ENCODE results near the gene GALT.

The GALT gene

DNA sequence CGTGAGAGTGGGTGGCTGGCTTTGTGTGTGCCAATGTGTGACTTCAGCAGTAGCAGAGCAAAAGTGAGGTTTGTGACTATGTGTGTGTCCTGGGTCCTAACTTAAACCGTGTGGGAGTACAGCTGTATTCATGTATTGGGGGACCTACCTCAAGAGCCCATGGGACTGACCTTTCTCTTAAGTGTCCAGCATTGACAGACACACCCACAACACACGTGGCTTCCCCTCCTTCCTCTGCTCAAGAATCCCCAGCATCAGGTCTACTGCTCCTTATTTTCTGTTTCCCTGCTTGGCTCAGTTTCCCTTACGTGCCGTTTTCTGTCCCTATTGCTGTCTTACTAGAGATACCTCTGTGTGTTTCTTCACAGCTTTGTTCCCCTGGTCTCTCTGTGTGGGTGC lies 6.1 kb downstream of the GALT start:
- DNase-seq, result no peak

DNA sequence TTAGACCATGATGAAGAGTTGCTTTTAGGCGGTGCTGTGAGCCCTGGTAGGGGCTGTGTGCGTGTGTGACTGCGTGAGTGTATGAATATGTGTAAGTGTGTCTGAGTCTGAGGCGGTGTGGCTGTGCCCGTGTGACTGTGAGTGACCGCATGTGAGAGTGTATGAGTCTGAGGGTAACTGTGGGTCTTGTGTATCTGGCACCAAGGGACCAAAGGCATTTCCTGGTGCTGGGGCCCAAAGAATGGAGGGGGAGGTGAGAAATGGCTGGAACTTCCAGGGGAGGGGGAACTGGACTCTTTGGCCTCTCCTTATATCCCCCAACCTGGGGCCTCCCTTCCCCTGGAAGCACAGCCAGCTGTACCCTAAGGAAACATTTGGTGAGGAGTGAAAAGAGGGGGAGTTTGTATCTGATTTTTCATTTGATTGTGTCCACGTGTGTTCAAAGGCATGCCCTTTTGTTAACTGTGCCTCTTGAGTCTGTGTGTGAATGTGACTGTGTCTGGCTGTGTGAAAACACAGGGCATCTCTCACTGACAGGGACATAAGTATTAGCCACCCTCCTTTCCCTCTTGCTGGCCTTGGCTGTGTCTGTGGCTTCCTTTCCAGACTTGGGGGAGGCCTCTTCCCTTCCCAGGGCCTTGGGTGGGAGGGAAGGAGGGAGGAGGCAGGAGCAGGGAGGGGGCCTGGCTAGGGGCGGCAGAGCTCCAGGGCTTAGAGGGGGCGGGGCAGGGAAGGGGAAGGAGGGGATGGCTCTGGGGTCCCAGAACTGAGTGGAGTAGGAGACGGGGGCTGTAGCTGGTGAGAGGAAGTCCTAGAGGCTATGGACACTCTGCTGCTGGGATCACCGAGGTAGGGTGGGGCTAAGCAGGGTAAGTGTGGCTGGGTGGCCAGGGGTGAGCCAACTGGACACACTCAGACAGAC lies 6.9 kb downstream of the GALT start:
- peak; percentile 43 to 55 for DNase-seq

- peak; percentile 83 to 90 for DNase-seq
Measured at GRCh38 chr9:34654323-34655051, 8.0 kb downstream of the GALT start.

DNA sequence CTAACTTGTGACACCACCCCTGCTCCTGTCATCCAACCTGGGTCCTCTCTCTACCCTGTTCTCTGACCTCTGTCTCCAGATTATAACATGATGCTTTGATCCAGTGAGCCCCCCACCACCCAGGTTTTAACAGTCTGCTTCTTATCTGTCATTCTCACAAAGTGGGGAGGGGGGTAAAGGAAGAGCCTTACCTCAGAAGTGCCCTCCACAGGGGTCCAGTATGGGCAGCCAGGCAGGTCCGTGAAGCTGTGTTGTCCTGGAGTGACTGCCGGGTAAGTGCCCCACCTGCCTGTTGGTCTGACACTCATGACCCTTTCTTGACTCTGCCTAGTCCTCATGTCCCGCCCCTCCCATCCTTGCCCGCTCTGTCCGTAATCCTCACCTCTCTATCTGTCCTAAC lies 8.9 kb downstream of the GALT start:
- DNase-seq, result no peak

GRCh38 chr9:34656992-34657391 lies 10.5 kb downstream of the GALT start:
- DNase-seq, result no peak

GRCh38 chr9:34658461-34658860 lies 12.0 kb downstream of the GALT start:
- DNase-seq, result no peak

GRCh38 chr9:34659592-34660253 lies 13.2 kb downstream of the GALT start:
- DNase-seq, result no peak

- DNase-seq, result no peak
Measured at GRCh38 chr9:34662526-34663302, 16.2 kb downstream of the GALT start, which contains the start of gene CCL27. CCL27 (minus strand) TSS chr9:34662657; CDS start chr9:34662633, 24 bp downstream.

DNA sequence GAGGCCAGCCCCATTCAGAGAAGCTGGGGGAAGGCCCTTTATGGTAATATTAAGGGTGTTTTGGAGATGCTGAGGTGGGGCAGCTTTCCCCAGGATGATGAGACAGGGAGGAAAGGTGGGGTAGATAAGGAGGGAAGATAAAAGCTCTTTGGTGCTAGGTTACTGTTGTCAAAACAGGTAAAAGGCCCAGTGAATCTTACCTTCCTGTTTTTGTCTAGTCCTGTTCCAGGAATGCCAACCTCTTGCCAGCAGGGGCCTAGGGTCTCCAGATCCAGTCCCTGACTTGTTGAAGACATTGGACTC lies 16.8 kb downstream of the GALT start:
- DNase-seq, result no peak

GRCh38 chr9:34664281-34665066 lies 18.0 kb downstream of the GALT start:
- peak; percentile 52 to 70 for DNase-seq

DNA sequence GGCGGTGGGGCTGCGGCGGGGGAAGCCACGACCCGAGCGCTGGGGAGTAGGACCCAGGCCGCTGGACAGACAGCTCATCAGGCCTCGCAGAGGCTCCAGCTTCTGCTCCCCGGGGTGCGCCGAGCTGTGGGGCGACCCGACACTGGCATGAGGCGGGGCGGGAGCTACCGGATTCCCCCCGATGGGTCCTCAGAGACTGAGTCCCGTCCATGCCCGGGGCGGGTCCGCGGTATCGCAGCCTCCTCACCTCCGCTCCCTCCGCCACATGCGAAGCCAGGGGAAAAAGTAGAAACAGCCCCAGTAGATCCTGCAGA lies 18.5 kb downstream of the GALT start:
- DNase-seq, result no peak

DNA sequence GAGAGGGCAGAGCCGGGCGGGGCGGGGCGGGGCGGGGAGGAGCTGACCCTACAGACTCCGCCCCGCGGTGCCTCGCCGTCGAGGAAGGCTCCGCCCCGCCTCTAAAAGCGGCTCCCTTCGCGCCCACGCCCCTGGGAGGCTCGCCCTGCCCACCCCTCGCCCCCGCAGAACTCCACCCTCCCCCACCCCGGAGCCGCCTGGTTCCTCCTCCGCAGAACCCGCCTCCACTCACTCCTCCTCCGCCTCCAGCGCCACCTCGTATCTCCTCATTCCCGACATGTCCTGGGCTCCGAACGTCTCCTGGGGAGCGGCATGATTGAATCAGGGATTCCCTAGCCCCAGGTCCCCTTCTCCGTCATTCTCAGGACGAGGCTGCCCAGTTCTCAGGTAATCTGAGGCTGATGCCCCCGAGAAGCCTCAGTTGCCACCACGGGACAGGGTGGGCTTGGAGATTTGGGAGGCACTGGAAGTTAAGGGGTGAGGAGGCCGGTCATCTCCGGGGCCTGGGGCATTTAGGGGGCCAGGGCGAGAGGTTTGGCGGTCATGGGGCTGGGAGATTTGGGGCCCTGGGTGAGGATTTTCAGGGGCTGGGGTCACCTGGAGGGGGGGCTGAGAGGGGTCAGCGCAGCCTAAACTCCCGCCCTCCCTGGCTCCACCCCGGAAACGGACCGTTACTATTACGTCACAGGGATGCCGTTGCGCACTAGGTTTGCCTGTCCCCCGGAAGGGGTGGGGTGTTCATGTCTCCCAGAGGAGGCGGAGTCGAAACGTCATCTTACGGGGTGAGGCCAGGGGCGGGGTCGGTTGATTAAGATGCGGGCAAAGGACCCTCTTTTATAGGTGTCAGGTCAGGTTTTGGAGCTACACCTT lies 19.1 kb downstream of the GALT start:
- peak; percentile 77 to 91 for DNase-seq

- DNase-seq, result no peak
Measured at GRCh38 chr9:34669809-34670562, 23.5 kb downstream of the GALT start.

DNA sequence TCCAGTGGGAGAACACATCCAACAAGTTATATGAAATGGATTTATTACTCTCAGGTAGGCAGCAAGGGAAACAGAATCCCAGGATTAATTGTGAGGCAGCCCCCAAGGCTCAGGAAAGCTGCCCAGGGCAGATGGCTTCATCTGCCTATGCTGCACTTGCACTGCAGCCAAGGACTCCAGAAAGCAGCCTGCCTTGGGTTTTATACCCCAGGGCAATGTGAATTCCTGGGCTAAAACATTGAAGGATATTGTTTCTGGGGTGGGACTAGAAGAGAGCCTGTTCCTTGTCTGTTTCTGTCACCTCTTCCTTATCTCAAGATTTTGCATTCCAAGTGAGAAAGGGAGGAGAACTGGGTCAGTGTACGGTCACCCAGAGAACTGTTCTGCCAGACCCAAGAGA lies 24.8 kb downstream of the GALT start:
- no peak for DNase-seq

GRCh38 chr9:34674440-34674839 lies 28.0 kb downstream of the GALT start:
- no peak for DNase-seq

DNA sequence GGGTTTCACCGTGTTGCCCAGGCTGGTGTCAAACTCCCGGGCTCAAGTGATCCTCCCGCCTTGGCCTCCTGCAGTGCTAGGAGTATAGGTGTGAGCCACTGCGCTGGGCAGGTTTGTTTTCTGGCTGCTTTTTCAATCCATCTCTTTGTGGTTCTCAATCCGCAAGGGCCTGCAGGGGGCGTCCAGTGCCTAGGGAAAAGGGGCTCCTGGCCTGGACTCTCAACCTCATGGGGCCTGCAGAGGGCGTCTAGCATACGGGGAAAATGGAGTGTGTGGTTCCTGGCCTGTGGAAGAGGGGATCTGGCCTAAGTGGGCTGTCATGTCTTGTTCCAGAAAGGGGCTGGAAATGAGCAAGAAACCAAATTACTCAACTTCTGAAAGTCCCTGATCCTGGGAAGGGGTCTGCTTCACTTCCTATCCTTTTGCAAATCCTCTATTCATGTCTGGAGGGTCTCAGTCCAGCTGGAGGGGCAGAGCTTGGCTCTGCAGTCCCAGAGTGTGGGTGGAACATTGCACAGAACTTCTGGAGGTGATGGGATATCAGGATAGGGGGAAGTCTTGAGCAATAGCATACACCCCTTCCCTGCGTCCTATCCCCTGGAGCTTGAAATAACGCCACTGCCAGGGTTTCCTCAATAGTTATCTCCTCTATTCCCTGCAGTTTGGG lies 28.7 kb downstream of the GALT start:
- peak; percentile 70 to 77 for DNase-seq

DNA sequence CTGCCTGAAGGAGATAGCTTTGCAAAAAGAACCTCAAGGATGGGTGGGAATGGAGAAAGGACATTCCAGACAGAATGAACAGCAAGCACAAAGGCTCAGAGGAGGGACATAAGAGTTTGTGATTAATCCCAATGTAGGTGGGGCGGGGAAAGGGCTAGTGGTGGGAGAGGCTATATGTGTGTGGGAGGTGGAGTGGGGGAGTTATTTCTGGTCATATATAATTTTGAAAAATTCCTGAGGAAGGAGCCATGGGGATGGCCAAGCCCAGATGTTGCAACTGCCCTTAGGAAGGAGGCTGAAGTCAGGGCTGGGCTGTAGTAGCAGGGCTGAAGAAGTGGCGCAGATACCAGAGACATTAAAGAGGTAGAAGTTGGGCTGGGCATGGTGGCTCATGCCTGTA lies 29.4 kb downstream of the GALT start:
- DNase-seq, result no peak

- no peak for DNase-seq
Measured at GRCh38 chr9:34684145-34684544, 37.7 kb downstream of the GALT start.

DNA sequence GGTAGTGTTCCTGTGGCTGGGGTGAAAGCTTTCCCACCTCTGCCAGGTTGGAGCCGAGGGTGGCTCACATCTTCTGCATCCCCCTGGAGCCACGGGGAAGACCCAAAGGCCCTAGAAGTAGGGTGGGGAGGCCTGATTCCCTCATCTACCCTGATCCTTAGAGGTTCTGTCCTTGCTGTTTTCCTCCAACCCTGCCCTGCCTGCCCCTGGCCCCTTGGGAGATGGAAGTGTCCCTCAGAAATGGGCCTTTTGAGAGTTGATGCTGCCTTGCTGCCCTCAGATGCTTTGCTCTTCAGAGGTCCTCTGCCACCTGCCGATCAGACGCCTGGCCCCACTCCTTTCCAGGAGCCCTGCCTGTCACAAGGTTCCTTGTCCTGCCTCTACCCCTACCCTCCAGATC lies 38.3 kb downstream of the GALT start:
- DNase-seq, result no peak

DNA sequence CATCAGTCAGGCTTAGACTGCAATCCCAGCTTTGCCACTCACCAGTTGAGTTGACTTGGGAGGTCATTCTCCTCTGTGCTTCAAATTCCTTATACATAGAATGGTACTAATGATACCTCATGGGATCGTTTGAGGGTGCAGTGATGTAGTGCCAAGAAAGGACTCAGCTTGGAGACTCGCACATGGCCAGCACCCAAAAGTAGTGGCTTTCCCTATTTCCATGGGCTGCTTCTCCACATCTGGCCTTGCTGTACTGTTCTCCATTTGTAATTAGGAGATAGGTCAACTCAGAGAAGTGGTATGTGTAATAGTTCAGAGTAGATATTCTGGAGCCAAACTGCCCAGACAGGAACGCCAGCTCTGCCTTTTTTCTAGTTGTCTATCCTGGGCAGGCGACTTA lies 39.1 kb downstream of the GALT start:
- no peak for DNase-seq

Measured in NCI-H524 (cell line).